KMS-11 (cell line): ENCODE data around the gene PPP1R1A.

Experiments used
- H2AFZ ChIP-seq: fragments of 200-600 bp; sonication (generic); 2 replicates; pipeline ENCODE4 v1.6.1; 2016; ENCODE audit warnings: antibody characterized with exemption, mixed run types, low read depth
- H3K27ac ChIP-seq: fragments of 200-600 bp; sonication (generic); 2 replicates; pipeline ENCODE4 v1.6.1; 2016; ENCODE audit warnings: mild to moderate bottlenecking, mixed run types
- H3K27me3 ChIP-seq: fragments of 200-600 bp; sonication (generic); 2 replicates; pipeline ENCODE4 v1.6.1; 2017; ENCODE audit warnings: mild to moderate bottlenecking, low read depth, mixed run types, moderate library complexity; ENCODE audit not compliant: insufficient read depth
- H3K36me3 ChIP-seq: fragments of 200-600 bp; sonication (generic); 2 replicates; pipeline ENCODE4 v1.6.1; 2017; ENCODE audit warnings: mild to moderate bottlenecking, mixed run types; ENCODE audit not compliant: insufficient read depth
- H3K4me1 ChIP-seq: fragments of 200-600 bp; sonication (generic); 2 replicates; pipeline ENCODE4 v1.6.1; 2016; ENCODE audit warnings: mild to moderate bottlenecking, low read depth, mixed run types; ENCODE audit not compliant: poor library complexity, severe bottlenecking
- H3K4me2 ChIP-seq: fragments of 200-600 bp; sonication (generic); 2 replicates; pipeline ENCODE4 v1.7.0; 2016; ENCODE audit warnings: mild to moderate bottlenecking, mixed run types
- H3K4me3 ChIP-seq: fragments of 200-600 bp; sonication (generic); IDR thresholded peaks from 2 replicates; pipeline ENCODE4 v1.6.1; 2017; ENCODE audit warnings: low read depth, low read length, mixed read lengths; ENCODE audit not compliant: insufficient read depth
- H3K79me2 ChIP-seq: fragments of 200-600 bp; sonication (generic); 2 replicates; pipeline ENCODE4 v1.6.1; 2016; ENCODE audit warnings: low read depth, mixed run types; ENCODE audit not compliant: insufficient read depth
- H3K9ac ChIP-seq: fragments of 200-600 bp; sonication (generic); 2 replicates; pipeline ENCODE4 v1.6.1; 2016; ENCODE audit warnings: mild to moderate bottlenecking, mixed run types
- H4K20me1 ChIP-seq: fragments of 200-600 bp; sonication (generic); 2 replicates; pipeline ENCODE4 v1.6.1; 2016; ENCODE audit warnings: mild to moderate bottlenecking, mixed run types; ENCODE audit not compliant: insufficient read depth
- CTCF ChIP-seq: fragments of 200-600 bp; sonication (generic); conservative IDR thresholded peaks from 2 replicates; pipeline ENCODE4 v1.6.1; 2017; ENCODE audit warnings: low read depth, mild to moderate bottlenecking, antibody characterized with exemption, low read length, moderate library complexity, mixed read lengths

The PPP1R1A gene

DNA sequence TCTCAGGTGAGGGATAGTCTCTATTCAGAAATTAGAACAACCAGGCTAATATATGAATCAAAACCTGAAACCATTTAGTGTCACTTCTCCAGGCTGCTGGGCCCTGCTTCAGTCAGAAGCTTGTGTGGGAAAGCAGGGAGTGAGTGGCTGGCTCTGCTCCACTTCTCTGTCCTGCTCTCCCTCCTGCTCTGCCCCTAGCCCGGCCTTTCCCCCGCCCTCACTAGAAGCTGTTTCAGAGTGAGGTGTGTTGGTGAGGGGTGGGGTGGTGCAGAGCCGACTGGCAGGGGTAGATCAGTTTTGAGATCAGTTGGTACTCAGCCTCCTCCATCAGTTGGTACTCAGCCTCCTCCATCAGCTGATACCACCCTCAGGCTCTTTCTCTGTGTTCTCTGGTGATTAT is 7.0 kb upstream of the PPP1R1A start:
- no peak overlapping the region for H3K4me2 ChIP-seq
- peaks cover 19% of the 10 kb centered on the region for H3K4me1 ChIP-seq
- no peaks in the 10 kb centered on the region for H3K27me3 ChIP-seq
- no peak overlapping the region for H3K9ac ChIP-seq
- no peak overlapping the region for H3K27ac ChIP-seq
- H3K36me3 ChIP-seq: no peaks in the 10 kb centered on the region
- no peak overlapping the region for H3K4me3 ChIP-seq
- no peaks in the 10 kb centered on the region for H3K79me2 ChIP-seq
- no peak for TF ChIP-seq CTCF
- H2AFZ ChIP-seq: no peak overlapping the region
- H4K20me1 ChIP-seq: no peaks in the 10 kb centered on the region

- Histone ChIP-seq H3K4me2 (no peak overlapping the region), H3K4me1 (peaks cover 22% of the 10 kb centered on the region), H3K36me3 (no peaks in the 10 kb centered on the region), H2AFZ (no peak overlapping the region), H3K79me2 (no peaks in the 10 kb centered on the region), H4K20me1 (no peaks in the 10 kb centered on the region), H3K4me3 (no peak overlapping the region), H3K27me3 (no peaks in the 10 kb centered on the region), H3K9ac (no peak overlapping the region), H3K27ac (no peak overlapping the region)
- TF ChIP-seq CTCF: no peak
Observed at GRCh38 chr12:54593725-54594124, 5.3 kb upstream of the PPP1R1A start.

GRCh38 chr12:54593135-54593534 is 4.7 kb upstream of the PPP1R1A start:
- no peak overlapping the region for H3K27ac ChIP-seq
- H3K4me2 ChIP-seq: no peak overlapping the region
- no peak overlapping the region for H2AFZ ChIP-seq
- no peak overlapping the region for H3K4me3 ChIP-seq
- no peak overlapping the region for H3K9ac ChIP-seq
- no peaks in the 10 kb centered on the region for H4K20me1 ChIP-seq
- H3K36me3 ChIP-seq: no peaks in the 10 kb centered on the region
- TF ChIP-seq CTCF: no peak
- H3K4me1 ChIP-seq: peaks cover 22% of the 10 kb centered on the region
- no peaks in the 10 kb centered on the region for H3K27me3 ChIP-seq
- H3K79me2 ChIP-seq: no peaks in the 10 kb centered on the region

- H3K27ac ChIP-seq: no peak overlapping the region
- peaks cover 22% of the 10 kb centered on the region for H3K4me1 ChIP-seq
- H4K20me1 ChIP-seq: no peaks in the 10 kb centered on the region
- H2AFZ ChIP-seq: no peak overlapping the region; the same call in 1 of the 2 replicates
- H3K79me2 ChIP-seq: no peaks in the 10 kb centered on the region
- no peaks in the 10 kb centered on the region for H3K27me3 ChIP-seq
- no peak overlapping the region for H3K9ac ChIP-seq
- H3K4me3 ChIP-seq: no peak overlapping the region
- TF ChIP-seq CTCF: no peak
- H3K4me2 ChIP-seq: no peak overlapping the region
- H3K36me3 ChIP-seq: no peaks in the 10 kb centered on the region
Observed at GRCh38 chr12:54592316-54592715, 3.9 kb upstream of the PPP1R1A start.
